ENCODE results near the gene PSTK. TPM values are rescaled to one million over a fixed set of nuclear protein-coding genes. Genes with fewer than 3 reads are reported as not detected.

PSTK gene
- total RNA-seq, 1 donor from 2014 or later: 4.6 TPM

DNA sequence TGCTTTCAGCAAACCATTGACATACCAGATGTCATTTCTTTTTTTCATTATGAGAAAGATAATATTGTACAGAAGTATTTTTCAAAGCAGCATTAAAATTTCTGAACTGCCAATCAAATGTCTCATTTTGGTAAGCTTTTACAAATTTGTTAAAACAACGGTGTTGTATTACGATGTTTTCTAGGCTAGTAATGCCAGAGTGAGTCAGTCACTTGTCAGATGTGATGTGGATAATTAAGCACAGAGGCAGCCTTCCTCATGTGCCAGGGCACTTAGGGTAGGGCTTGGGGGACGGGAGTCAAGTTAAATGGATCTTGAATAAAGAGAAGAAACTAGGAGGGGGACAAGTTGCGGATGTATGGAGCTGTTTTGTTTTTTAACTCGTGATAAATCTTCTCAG is 10.1 kb downstream of the PSTK start:
- no peak overlapping the region for H3K4me3 ChIP-seq (ENCODE audit: low read depth, low read length)
- no peak for DNase-seq (ENCODE audit: low read depth)
- TF ChIP-seq, protein P1, sequence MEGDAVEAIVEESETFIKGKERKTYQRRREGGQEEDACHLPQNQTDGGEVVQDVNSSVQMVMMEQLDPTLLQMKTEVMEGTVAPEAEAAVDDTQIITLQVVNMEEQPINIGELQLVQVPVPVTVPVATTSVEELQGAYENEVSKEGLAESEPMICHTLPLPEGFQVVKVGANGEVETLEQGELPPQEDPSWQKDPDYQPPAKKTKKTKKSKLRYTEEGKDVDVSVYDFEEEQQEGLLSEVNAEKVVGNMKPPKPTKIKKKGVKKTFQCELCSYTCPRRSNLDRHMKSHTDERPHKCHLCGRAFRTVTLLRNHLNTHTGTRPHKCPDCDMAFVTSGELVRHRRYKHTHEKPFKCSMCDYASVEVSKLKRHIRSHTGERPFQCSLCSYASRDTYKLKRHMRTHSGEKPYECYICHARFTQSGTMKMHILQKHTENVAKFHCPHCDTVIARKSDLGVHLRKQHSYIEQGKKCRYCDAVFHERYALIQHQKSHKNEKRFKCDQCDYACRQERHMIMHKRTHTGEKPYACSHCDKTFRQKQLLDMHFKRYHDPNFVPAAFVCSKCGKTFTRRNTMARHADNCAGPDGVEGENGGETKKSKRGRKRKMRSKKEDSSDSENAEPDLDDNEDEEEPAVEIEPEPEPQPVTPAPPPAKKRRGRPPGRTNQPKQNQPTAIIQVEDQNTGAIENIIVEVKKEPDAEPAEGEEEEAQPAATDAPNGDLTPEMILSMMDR (conservative IDR thresholded peaks at IDR 0.05; ENCODE audit: low read depth, low read length): no peak

DNA sequence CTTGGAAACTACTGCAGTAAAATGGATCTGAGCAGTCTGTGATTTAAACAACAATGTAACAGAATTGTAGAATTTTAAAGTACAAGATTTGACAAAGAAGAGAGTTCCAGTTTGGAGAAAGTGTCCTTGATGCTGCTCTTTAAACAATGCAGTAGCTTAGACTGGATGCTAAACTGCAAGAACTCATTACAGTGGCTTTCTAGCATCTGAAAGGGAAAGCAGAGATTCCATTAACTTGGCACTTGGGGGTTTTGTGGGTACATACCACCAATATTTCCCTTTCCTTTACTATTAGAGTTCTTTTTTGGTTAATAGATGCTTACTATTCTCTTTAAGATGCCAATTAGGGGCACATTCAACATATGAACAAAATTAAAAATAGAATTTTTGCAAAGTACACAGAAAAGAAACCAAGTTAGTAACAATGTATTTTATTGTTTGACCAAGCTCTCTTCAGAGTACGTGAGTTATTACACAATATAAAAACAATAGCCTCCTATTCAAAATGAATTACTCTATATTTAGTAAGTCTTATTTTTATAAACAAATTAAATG is 11.9 kb downstream of the PSTK start:
- no peak overlapping the region for H3K4me3 ChIP-seq (ENCODE audit: low read depth, low read length)
- no peak for DNase-seq (ENCODE audit: low read depth)
- TF ChIP-seq, protein P1 (conservative IDR thresholded peaks at IDR 0.05; ENCODE audit: low read depth, low read length): no peak

DNA sequence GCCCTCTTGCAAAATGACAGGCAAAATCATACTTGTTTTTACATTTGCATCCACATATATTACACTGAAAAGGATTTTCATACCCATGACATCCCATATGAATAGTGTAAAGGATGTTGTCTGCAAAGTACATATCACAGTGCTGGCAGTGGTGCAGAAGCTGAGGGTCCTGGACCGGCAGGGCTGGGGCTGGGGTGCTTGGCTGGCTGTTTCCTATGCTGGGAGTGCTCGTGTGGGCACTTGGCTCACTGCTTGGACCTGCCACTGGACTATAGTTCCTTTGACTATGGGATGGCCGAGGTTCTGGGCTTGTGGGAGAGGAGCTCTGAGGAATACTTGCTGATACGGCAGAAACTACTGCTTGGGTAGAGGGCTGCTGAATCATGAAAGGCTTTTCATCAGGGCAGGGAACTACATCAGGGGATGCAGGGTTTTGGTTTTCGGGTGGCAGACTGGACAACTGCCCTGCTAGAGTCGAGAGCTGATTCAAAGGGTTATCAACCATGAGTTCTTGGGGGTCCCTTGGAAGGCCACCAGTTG is 13.7 kb downstream of the PSTK start:
- TF ChIP-seq, protein P1 (conservative IDR thresholded peaks at IDR 0.05; ENCODE audit: low read depth, low read length): no peak
- H3K4me3 ChIP-seq (ENCODE audit: low read depth, low read length): no peak overlapping the region
- DNase-seq (ENCODE audit: low read depth): no peak

DNA sequence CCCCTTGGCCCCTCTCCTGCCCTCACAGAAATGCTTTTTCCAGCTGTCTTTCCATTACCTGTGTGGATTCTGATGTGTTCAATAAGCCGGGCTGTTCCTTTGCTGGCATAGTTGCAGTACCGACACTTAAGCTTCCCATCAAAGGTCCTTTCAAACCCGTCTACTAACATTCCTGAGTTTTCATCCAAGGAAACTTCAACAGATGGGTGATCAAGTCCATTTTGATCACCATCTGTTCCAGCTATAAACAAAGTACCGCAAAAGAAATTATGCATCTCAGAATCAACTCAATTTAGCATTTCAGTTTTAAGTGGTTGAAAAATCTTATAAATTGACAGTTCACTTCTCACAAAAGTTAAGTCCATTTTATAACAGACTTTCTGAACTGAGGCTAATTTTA is 15.7 kb downstream of the PSTK start:
- TF ChIP-seq, protein P1 (conservative IDR thresholded peaks at IDR 0.05; ENCODE audit: low read depth, low read length): no peak
- H3K4me3 ChIP-seq (ENCODE audit: low read depth, low read length): no peak overlapping the region
- DNase-seq (ENCODE audit: low read depth): no peak

DNA sequence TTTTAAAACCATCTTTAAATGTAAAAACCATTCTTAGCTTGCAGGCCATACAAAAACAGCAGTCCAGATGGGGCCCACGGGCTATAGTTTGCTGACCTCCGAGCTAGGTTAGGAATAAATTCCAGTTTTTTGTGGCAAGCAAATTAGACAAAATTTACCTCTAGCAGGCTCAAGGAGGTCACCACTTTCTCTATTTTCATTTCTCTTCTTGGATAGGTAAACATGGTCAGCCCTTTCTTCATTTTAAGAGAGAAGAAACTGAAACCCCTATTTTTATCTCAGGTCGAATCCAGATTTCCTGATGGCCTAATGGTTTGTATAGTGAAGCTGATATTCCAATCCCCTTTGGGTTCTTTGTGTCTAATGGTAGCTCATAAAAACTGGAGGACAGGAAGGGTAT is 17.7 kb downstream of the PSTK start:
- H3K4me3 ChIP-seq (ENCODE audit: low read depth, low read length): no peak overlapping the region
- DNase-seq (ENCODE audit: low read depth): no peak
- TF ChIP-seq, protein P1 (conservative IDR thresholded peaks at IDR 0.05; ENCODE audit: low read depth, low read length): no peak

DNA sequence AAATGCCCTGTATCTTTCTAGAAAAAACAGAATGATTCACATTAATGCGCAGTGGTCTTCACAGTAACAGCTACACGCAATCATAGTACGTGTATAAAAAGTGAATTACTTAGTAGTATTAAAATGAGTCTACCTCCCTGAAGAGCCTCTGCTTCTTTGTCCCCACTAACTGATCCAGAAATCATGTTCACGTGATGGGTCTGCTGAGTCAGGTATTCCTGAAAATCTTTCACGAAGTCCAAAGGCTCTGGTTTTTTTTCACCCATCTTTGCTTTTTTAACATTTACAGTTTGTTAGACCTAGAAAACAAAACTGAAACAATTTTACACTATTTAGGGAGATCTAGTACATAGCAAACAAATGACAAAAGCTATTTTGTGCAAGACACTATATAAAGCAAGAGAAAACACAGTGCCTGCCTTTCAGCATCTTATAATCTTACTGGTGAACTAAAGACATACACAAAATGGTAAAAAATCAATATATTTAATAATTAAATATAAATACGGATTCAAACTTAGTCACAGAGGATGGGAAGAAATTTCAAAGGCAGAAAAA is 18.2 kb downstream of the PSTK start:
- H3K4me3 ChIP-seq (ENCODE audit: low read depth, low read length): no peak overlapping the region
- DNase-seq (ENCODE audit: low read depth): no peak

More for the DNA sequence above, 18.2 kb downstream of the PSTK start:
- TF ChIP-seq, protein P1 (conservative IDR thresholded peaks at IDR 0.05; ENCODE audit: low read depth, low read length): no peak

All from epithelial cell of proximal tubule (primary cell).